GM18502 (cell line): Measurements from ENCODE around the gene RNF130.

Source experiments
- ATAC-seq: cut with Tn5 transposase; IDR thresholded peaks from one replicate; pipeline ENCODE4 v1.9.1; 2021; ENCODE audit warnings: mild to moderate bottlenecking; ENCODE audit not compliant: unreplicated experiment, poor library complexity

The RNF130 gene

GRCh38 chr5:180086816-180087399 is 15.3 kb upstream of the RNF130 start:
- no peak for ATAC-seq

DNA sequence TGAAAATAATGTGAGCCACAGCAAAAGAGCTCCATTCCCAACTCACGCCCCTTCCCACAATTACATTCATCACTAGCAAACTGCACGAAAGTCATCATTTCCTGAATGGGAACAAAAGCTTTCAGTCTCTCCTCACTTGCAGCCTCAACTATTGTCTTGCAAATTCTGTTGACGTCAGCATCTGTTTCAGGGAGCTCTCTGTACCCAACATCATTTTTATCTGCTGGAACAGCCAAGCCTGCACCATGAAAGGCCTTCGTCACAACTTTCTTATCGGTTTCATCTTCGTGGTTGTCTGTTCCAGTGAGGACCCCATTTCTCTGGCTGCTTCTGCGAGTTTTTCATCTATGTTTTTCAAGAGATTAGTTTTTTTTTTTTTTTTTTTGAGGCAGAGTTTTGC is 14.3 kb upstream of the RNF130 start:
- ATAC-seq = no peak

GRCh38 chr5:180084638-180085561 is 13.3 kb upstream of the RNF130 start:
- no peak for ATAC-seq

GRCh38 chr5:180083529-180084060 is 12.0 kb upstream of the RNF130 start:
- ATAC-seq = no peak

DNA sequence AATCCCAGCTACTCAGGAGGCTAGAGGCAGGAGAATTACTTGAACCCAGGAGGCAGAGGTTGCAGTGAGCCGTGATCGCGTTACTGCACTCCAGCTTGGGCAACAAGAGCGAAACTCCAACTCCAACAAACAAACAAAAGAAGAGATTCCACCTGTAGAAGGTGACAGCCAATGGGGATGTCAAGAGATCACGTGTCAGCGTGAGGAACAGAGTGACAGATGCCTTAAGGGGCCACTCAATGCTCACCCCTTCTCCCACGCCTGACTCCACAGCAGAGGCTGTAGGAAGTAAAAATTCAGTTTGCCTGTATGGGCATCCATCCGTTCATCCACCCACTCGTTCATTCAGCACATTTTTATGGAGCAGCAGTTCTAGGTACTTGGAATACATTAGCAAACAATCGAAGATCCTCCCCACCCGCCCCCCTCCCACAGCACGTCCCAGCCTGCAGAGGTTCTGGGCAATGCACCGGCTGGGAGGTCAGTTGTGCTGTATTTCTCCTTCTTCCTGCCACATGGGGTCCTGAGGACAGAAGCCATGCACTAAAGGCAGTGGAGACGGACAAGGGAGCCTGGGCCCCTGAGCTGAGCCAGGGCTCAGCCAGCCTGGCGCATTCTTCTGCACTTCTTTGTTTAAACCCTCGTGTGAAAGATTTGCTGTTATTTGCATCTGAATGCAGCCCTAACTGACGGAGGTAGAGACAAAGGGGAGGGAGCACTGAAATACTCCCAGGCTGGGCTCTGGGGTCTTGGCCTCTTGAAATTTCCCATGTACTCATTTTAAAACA is 11.3 kb upstream of the RNF130 start:
- ATAC-seq = no peak

DNA sequence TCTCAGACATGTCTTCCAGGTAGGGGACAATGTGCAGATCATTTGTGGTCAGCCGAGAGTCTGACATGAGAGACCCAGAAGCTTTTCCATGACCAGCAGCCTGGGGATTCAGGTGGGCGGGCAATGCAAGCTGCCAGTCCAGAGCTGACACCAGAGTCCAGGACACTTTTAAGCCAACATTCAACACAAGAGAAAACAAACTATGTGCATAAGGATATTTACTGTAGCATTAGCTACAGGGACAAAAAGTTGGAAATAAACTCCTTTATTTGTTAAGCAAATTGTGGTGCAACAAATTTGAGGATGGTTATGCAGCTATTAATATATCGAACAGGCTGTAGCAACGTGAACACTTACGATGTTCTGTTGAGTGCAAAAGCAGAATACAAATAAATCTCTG is 9.9 kb upstream of the RNF130 start:
- ATAC-seq = no peak

DNA sequence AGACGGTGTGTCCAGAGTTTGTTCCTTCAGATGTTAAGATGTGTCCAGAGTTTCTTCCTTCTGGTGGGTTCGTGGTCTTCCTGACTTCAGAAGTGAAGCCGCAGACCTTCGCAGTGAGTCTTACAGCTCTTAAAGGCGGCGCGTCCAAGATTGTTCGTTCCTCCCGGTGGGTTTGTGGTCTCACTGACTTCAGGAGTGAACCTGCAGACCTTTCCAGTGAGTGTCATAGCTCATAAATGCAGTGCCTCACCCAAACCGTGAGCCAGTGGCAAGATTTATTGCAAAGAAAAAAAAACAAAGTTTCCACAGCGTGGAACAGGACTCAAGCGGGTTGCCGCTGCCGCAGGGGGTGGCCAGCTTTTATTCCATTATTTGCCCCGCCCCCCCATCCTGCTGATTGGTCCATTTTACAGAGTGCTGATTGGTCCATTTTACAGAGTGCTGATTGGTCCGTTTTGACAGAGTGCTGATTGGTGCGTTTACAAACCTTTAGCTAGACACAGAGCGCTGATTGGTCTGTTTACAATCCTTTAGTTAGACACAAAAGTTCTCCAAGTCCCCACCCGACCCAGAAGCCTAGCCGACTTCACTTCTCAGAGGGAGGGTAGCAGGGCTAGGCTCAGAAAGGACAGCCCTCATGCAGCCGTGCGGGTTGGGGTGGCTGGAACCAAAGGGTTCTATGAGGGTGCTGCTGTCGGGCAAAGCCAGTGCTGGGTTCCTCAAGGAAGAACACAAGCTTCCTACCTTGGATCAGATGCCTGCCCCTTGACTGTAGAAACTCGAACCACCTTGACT is 9.1 kb upstream of the RNF130 start:
- ATAC-seq = no peak

DNA sequence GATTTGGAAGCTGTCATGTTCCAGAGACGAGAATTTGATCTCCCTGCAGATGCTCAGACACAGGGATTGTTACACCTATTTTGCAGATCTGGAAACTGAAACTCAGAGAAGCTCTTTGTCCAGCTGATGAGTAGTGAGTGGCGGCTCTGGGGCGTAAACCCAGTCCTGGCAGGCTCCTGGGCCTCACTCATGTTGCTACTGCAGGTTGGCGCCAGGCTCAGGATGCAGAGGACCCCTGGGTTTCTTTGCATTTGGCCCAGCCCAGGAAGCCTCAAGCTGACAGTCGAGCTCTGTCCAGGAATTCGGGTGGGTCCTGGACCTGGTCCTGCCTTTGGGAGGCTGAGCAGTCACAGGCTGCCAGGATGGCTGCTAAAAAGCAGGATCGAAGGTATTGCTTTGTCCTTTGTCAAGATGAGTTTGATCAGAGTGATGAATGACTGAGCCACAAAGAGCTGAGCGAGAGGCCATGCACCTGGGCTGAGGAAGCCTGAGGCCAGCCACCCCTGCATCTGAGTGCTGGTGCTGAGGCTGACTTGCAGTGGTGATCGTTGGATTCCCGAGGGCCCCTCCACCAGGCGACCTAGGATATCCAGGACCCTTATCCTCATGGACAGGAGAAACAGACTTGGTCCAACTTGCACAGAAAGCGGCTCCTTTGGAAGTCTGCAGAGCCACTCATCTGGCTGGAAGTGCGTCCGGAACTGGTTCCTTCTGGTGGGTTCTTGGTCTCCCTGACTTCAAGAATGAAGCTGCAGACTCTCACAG is 8.3 kb upstream of the RNF130 start:
- no peak for ATAC-seq

DNA sequence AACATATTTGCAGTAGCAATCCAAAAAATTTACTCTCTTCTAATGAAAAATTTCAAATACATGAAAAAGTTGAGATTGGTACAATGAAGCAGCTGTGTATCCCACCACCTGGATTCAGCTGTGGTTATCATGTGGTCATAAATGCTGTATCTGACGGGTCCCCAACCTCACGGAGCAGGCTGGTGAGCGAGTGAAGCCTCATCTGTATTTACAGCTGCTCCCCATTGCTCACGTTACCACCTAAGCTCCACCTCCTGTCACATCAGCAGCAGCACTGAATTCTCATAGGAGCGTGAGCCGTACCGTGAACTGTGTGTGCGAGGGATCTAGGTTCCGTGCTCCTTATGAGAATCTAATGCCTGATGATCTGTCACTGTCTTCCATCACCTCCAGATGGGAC is 6.8 kb upstream of the RNF130 start:
- ATAC-seq = no peak

GRCh38 chr5:180077594-180078284 is 6.2 kb upstream of the RNF130 start:
- no peak for ATAC-seq

DNA sequence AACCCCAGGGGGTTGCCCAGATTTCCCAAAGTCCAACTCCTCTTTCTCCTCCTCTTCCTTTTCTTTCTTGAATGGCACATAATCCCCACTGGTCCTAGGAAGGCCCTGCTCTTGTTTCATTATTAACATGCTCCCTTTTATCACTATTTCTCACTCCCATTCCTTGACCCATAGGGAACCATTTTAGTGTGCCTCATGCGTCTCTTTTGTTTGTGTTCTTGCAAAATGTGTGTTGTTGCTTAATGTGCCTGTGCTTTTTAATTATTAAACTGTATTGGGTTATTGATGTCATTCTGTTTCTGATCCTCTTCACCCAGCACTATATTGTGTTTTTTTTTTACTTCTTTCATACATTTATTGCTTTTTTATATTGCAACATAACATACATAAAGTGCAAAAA is 4.1 kb upstream of the RNF130 start:
- ATAC-seq = no peak

DNA sequence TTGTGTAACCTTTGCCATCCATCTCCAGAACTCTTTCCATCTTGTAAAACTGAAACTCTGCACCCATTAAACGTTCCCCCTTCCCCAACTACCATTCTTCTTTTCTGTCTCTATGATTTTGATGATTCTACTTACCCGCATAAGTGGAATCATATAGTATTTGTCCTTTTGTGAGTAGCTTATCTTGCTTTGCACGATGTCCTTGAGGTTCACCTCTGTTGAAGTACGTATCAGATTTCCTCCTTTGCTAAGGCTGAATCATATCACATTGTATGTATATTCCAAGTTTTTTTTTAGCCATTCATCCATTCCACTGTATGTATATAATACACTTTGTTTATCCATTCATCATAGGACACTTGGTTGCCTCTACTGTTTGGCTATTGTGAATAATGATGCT is 2.9 kb upstream of the RNF130 start:
- no peak for ATAC-seq

DNA sequence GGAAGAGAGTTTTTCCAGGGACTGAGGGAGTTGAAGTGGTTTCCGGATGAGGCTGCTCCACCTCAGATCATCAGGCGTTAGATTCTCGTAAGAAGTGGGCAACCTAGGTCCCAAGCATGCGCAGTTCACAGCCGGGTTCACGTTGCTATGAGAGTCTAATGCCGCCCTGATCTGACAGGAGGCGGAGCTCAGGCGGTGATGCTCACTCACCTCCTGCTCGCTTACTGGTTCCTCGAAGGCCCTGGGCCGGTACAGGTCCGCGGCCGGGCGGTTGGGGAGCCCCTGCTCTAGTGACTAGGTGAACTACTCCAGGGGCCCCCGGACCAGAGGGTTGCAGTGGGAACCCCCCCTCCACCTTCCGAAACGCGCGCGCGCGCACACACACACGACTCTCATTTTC is 997 bp upstream of the RNF130 start:
- no peak for ATAC-seq

DNA sequence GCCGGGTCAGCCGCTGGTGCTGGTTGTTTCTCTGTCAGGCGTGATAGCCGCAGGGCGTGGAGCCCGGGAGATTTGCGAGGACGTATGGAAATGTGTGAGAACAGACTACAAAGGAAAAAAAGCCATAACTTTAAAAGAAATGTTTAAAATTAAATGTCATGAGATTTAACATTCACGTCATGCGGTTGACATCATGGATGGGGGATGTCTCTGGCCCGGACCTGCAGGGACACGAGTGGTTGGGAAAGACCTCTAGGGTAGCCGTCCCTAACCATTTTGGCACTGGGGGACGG is 643 bp upstream of the RNF130 start:
- ATAC-seq = no peak

DNA sequence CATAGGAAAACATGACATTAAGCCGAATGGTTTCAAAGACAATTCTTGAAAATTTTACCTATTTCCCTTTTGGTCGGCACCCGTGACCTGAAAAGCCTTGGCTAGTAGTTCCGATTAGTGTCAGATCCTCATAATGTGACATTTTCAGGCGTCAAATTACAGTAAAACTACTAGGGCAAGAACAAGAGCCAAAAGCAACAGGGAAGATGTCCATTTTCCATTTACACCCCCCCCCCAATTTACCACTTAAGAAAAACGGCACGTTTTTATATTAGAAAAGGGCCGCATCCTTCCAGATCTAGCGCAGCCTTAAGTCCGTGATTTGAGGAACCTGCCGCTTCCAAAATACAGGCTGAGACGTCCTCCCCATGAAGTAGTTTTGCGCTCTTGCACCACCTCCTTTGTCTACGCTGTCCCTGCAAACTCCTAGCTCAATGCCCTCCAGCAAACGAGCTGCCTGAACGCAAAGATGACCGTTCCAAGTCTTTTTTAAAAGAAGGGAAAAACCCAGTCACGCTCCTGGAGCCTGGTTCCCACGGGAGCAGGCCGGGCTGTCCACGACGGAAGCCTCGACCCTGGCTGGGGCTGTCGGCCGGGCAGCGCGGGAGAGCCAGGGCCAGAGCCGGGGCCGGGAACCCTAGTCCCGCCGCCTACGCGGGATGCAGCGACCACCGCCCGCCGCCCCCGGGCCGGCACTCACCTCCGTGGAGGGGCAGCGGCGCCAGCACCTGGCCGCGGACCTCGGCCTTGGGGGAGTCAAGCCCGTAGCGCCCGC is 616 bp downstream of the RNF130 start:
- no peak for ATAC-seq

DNA sequence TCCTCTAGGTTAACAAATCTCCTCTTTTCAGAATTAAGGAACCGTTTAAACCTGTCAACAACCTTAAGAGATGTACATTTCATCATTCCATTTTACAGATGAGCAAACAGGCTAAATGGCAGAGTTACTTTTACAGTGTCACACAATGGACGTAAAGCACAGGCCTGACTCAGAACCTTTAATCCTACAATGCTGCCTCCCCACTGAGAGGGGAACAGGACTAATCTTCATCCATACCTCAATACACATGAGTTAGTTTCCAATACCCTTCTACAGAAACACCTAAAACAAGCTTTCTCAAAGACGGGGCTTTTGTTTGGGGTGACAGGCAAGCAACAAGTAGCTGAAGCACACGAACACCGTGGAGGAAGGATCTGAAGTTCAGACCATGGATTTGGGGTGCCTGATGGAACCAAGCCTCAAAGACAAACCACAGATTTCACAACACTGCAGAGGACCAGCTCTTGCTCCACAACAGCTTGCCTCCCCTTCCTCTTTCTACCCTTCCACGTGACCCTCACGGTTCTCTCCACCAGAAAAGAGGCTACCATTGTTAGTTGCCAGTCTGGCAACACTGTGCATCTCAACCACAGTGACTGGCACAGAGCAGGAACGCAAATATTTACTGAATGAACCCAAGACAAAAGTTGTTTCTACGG is 1.8 kb downstream of the RNF130 start:
- ATAC-seq = no peak

- no peak for ATAC-seq
Measured at GRCh38 chr5:180068519-180069090, 3.0 kb downstream of the RNF130 start.
